Muscle of arm (tissue), 12 donors: ENCODE results near the gene PLVAP. TPM values are rescaled to one million over a fixed set of nuclear protein-coding genes. Genes with fewer than 3 reads are reported as not detected.

Experiments
- DNase-seq: peaks from one replicate; pipeline ENCODE4 v3.0.0-alpha.2; 2013
- polyA plus RNA-seq, 12 donors: library from polyadenylated mRNA; unstranded; fragments of 120-200 nt; gene quantifications; one replicate each; pipeline ENCODE4 v1.2.1, GENCODE V29; 2013; ENCODE audit not compliant: insufficient read length in 12 of 12

PLVAP gene
- polyA plus RNA-seq, 12 donors = 33.3 to 86.9 (median 43.4) TPM; not detected in 1

GRCh38 chr19:17303167-17303939 lies 73.8 kb downstream of the PLVAP start, which contains the start of gene ABHD8:
Gene ABHD8 (minus strand): TSS chr19:17303425. CDS start chr19:17301616, 1,809 bp downstream.
- peak; percentile 95 for DNase-seq

GRCh38 chr19:17302391-17303166 lies 74.6 kb downstream of the PLVAP start:
- no peak for DNase-seq

Other genes with a start within 250 kb of the PLVAP start
- 10 to 100 TPM in 11 of 12 donors, not detected in 1; 20.9 to 44.3 (median 25.3) TPM for gene USE1, start 162.0 kb downstream of the PLVAP start, polyA plus RNA-seq
- 10 to 100 TPM in 4 of 12 donors, 1 to 10 TPM in 7, not detected in 1; 6.5 to 22.5 (median 9.2) TPM for gene OCEL1, start 151.1 kb downstream of the PLVAP start, polyA plus RNA-seq
- 10 to 100 TPM in 11 of 12 donors, not detected in 1; 15.7 to 58.5 (median 21.3) TPM for gene NR2F6, start 131.4 kb downstream of the PLVAP start, polyA plus RNA-seq
- 10 to 100 TPM in 1 of 12 donors, 1 to 10 TPM in 10, not detected in 1; 4.3 to 17.2 (median 6.3) TPM for gene USHBP1, start 112.6 kb downstream of the PLVAP start, polyA plus RNA-seq
- 100 to 1,000 TPM in 2 of 12 donors, 10 to 100 TPM in 9, not detected in 1; 73.5 to 168 (median 85.4) TPM for gene BABAM1, start 109.9 kb downstream of the PLVAP start, polyA plus RNA-seq
- gene ANKLE1, start 95.4 kb downstream of the PLVAP start, polyA plus RNA-seq = 1 to 10 TPM in 4 of 12 donors, under 1 TPM in 6, not detected in 2; 0.49 to 2.2 (median 0.95) TPM
- gene ABHD8, start 73.9 kb downstream of the PLVAP start, polyA plus RNA-seq = 10 to 100 TPM in 1 of 12 donors, 1 to 10 TPM in 10, not detected in 1; 4.5 to 15.3 (median 6.1) TPM
- 10 to 100 TPM in 11 of 12 donors, not detected in 1; 25.2 to 66.9 (median 29.3) TPM for gene MRPL34, start 71.5 kb downstream of the PLVAP start, polyA plus RNA-seq
- 10 to 100 TPM in 11 of 12 donors, not detected in 1; 25.5 to 54.1 (median 30.3) TPM for gene DDA1, start 67.8 kb downstream of the PLVAP start, polyA plus RNA-seq
- gene ANO8, start 42.5 kb downstream of the PLVAP start, polyA plus RNA-seq = 10 to 100 TPM in 2 of 12 donors, 1 to 10 TPM in 9, not detected in 1; 4.5 to 14.0 (median 6.0) TPM
- gene GTPBP3, start 39.8 kb downstream of the PLVAP start, polyA plus RNA-seq = 10 to 100 TPM in 7 of 12 donors, 1 to 10 TPM in 4, not detected in 1; 6.7 to 22.0 (median 11.9) TPM
- not detected for gene CCDC194, start 16.9 kb upstream of the PLVAP start, polyA plus RNA-seq
- 10 to 100 TPM in 1 of 12 donors, 1 to 10 TPM in 9, not detected in 2; 3.5 to 10.0 (median 5.1) TPM for gene BST2, start 28.3 kb upstream of the PLVAP start, polyA plus RNA-seq
- 10 to 100 TPM in 11 of 12 donors, not detected in 1; 21.2 to 75.8 (median 24.3) TPM for gene MVB12A, start 42.7 kb upstream of the PLVAP start, polyA plus RNA-seq
- gene TMEM221, start 71.3 kb upstream of the PLVAP start, polyA plus RNA-seq = 1 to 10 TPM in 4 of 12 donors, under 1 TPM in 6, not detected in 2; 0.74 to 1.8 (median 0.99) TPM
- under 1 TPM in 3 of 12 donors, not detected in 9; 0.19 to 0.24 (median 0.20) TPM for gene NXNL1, start 83.6 kb upstream of the PLVAP start, polyA plus RNA-seq
- 10 to 100 TPM in 10 of 12 donors, 1 to 10 TPM in 1, not detected in 1; 9.5 to 25.9 (median 16.4) TPM for gene SLC27A1, start 93.2 kb upstream of the PLVAP start, polyA plus RNA-seq
- gene PGLS, start 134.3 kb upstream of the PLVAP start, polyA plus RNA-seq = 10 to 100 TPM in 11 of 12 donors, not detected in 1; 35.8 to 77.5 (median 43.6) TPM
- 100 to 1,000 TPM in 1 of 12 donors, 10 to 100 TPM in 11; 58.0 to 146 (median 70.3) TPM for gene COLGALT1, start 178.3 kb upstream of the PLVAP start, polyA plus RNA-seq